ACHN (cell line): ENCODE measurements around the gene MBD5.
A peak's percentile ranks its signal among the peaks of the same experiment; 100 is the strongest.

ENCODE experiments used
- DNase-seq: peaks from one replicate; pipeline ENCODE4 v3.0.0-alpha.2; 2015
- in situ Hi-C: cut with HindIII; loops from 2 replicates; pipeline ENCODE4 v1.10.0; 2017; ENCODE audit warnings: low sequenced_read_pairs, low pct_ligation_motif_present, low pct_unique_long_range_greater_than_20kb

The MBD5 gene

GRCh38 chr2:148252646-148253045, 231.8 kb downstream of the MBD5 start:
- no peak for DNase-seq
- in situ Hi-C loops, result no loop called here

- DNase-seq, result peak; percentile 22
- in situ Hi-C loops, result no loop called here
These were observed 232.8 kb downstream of the MBD5 start for GRCh38 chr2:148253685-148254084.

- in situ Hi-C loops, result no loop called here
These were observed 235.0 kb downstream of the MBD5 start for GRCh38 chr2:148255929-148256328.

GRCh38 chr2:148257276-148257675, 236.4 kb downstream of the MBD5 start:
- in situ Hi-C loops, result no loop called here
- no peak for DNase-seq

More at GRCh38 chr2:148255929-148256328, 235.0 kb downstream of the MBD5 start:
- no peak for DNase-seq

GRCh38 chr2:148258124-148258523, 237.2 kb downstream of the MBD5 start:
- in situ Hi-C loops, result no loop called here
- no peak for DNase-seq

GRCh38 chr2:148259674-148260073, 238.8 kb downstream of the MBD5 start:
- in situ Hi-C loops, result no loop called here
- peak; percentile 36 for DNase-seq

- in situ Hi-C loops, result no loop called here
- no peak for DNase-seq
These were observed 243.0 kb downstream of the MBD5 start for GRCh38 chr2:148263890-148264289.

GRCh38 chr2:148273158-148273691, 252.3 kb downstream of the MBD5 start:
- peak; percentile 95 for DNase-seq
- in situ Hi-C loops, result no loop called here

GRCh38 chr2:148279216-148279615, 258.3 kb downstream of the MBD5 start:
- in situ Hi-C loops, result no loop called here
- no peak for DNase-seq

- in situ Hi-C loops, result no loop called here
- DNase-seq, result no peak
These were observed 261.3 kb downstream of the MBD5 start for GRCh38 chr2:148282201-148282600.

GRCh38 chr2:148292431-148292830, 271.5 kb downstream of the MBD5 start:
- in situ Hi-C loops, result no loop called here
- DNase-seq, result no peak

GRCh38 chr2:148298196-148298595, 277.3 kb downstream of the MBD5 start:
- DNase-seq, result no peak
- in situ Hi-C loops, result no loop called here

- DNase-seq, result no peak
- in situ Hi-C loops, result no loop called here
These were observed 278.7 kb downstream of the MBD5 start for GRCh38 chr2:148299616-148300015.

- DNase-seq, result no peak
- in situ Hi-C loops, result no loop called here
These were observed 279.7 kb downstream of the MBD5 start for GRCh38 chr2:148300544-148300943.

- DNase-seq, result no peak
- in situ Hi-C loops, result no loop called here
These were observed 280.5 kb downstream of the MBD5 start for GRCh38 chr2:148301362-148301761.

GRCh38 chr2:148302526-148302925, 281.6 kb downstream of the MBD5 start:
- in situ Hi-C loops, result no loop called here
- no peak for DNase-seq

GRCh38 chr2:148303161-148303560, 282.3 kb downstream of the MBD5 start:
- in situ Hi-C loops, result no loop called here
- DNase-seq, result no peak

GRCh38 chr2:148305476-148305875, 284.6 kb downstream of the MBD5 start:
- DNase-seq, result no peak
- in situ Hi-C loops, result no loop called here

- no peak for DNase-seq
- in situ Hi-C loops, result no loop called here
These were observed 285.1 kb downstream of the MBD5 start for GRCh38 chr2:148306027-148306426.

GRCh38 chr2:148317598-148317997, 296.7 kb downstream of the MBD5 start:
- DNase-seq, result no peak
- in situ Hi-C loops, result no loop called here

GRCh38 chr2:148338541-148338940, 317.6 kb downstream of the MBD5 start:
- in situ Hi-C loops, result no loop called here
- peak; percentile 18 for DNase-seq
